AG09309 (cell line): ENCODE measurements around the gene FPR2.

Experiments
- DNase-seq: peaks from one replicate; pipeline ENCODE4 v3.0.0-alpha.2; 2010; ENCODE audit warnings: low read depth
- H3K4me3 ChIP-seq: 2 replicates; pipeline ENCODE4 v1.5.1; 2011; ENCODE audit warnings: mild to moderate bottlenecking, low read depth, low read length, moderate library complexity; ENCODE audit not compliant: control insufficient read depth
- TF ChIP-seq, protein P1 (sequence below): IDR thresholded peaks from 2 replicates; pipeline ENCODE4 v1.5.1; 2011; ENCODE audit warnings: mild to moderate bottlenecking, low read depth, low read length, inconsistent platforms; ENCODE audit not compliant: insufficient read depth, control insufficient read depth; ENCODE audit errors: missing control alignments

Gene FPR2

DNA sequence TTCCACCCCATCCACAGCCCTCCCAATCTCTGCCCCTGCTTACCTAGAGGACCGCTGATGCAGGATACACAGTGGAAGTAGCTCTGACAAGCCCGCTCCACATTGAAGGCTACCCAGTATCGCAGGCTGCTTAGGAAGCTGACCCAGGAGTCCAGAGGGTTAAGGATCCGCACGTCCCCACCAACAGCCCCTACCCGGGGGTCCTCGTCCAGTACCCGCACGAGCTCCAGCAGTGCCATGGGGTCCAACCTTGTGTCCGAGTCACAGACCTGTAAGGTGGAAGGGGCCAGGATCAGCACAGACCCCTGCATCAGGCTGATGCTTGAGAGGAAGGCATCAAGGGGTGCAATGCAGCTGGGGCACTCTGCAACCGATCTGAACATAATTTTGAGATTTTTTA is 44.1 kb upstream of the FPR2 start:
- TF ChIP-seq, protein P1, sequence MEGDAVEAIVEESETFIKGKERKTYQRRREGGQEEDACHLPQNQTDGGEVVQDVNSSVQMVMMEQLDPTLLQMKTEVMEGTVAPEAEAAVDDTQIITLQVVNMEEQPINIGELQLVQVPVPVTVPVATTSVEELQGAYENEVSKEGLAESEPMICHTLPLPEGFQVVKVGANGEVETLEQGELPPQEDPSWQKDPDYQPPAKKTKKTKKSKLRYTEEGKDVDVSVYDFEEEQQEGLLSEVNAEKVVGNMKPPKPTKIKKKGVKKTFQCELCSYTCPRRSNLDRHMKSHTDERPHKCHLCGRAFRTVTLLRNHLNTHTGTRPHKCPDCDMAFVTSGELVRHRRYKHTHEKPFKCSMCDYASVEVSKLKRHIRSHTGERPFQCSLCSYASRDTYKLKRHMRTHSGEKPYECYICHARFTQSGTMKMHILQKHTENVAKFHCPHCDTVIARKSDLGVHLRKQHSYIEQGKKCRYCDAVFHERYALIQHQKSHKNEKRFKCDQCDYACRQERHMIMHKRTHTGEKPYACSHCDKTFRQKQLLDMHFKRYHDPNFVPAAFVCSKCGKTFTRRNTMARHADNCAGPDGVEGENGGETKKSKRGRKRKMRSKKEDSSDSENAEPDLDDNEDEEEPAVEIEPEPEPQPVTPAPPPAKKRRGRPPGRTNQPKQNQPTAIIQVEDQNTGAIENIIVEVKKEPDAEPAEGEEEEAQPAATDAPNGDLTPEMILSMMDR = no peak
- H3K4me3 ChIP-seq = no peak overlapping the region
- DNase-seq = no peak

DNA sequence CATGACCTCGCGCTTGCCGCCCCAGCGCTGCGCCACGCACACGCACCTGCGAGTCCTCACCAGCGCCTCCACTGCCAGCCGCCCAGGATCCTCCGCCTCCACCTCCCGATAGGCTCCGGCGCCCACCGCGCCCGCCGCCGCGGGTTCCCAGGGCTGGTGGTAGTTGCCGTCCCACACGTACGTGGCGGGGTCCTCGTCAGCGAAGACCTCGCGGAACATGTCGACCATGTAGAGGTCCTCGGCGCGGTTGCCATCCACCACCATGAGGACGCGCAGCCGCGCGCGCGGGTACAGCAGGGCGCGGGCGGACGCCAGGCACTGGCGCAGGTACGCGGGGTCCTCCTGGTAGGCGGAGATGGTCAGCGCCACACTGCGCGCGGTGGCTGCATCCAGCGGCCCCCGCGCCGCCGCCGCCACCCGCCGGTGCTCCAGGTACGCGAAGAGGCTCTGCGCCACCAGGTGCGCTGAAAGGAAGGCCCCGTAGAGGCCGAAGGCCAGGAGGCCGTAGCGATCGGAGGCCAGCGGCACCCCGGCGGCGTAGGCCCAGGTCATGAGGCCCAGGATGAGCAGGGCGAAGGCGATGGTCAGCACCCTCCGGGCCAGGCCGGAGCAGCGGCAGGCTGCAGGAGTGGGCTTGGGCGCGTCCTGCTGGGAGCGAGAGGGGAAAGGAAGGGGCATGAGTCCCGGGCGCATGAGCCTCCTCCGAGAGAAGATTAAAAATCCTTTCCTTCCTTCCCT is 41.6 kb upstream of the FPR2 start:
- DNase-seq = no peak
- TF ChIP-seq, protein P1 = no peak
- H3K4me3 ChIP-seq = no peak overlapping the region

DNA sequence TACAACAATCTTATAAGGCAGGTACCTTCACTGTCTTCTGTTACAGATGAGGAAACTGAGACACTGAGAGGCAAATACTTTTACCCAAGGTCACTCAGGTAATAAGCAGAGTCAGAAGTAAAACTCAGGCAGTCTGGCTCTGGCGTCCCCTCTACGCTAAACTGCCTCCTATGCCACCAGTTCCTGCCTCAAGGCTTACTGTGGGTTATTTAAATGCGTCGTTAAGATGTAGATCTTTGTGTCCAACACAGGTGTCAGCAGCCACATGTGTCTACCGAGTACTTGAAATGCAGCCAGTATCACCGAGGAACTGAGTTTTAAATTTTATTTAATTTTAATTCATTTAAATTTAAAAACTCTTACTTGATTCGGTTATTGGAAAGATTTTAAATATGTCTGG is 39.1 kb upstream of the FPR2 start:
- TF ChIP-seq, protein P1 = no peak
- DNase-seq = no peak
- H3K4me3 ChIP-seq = no peak overlapping the region

DNA sequence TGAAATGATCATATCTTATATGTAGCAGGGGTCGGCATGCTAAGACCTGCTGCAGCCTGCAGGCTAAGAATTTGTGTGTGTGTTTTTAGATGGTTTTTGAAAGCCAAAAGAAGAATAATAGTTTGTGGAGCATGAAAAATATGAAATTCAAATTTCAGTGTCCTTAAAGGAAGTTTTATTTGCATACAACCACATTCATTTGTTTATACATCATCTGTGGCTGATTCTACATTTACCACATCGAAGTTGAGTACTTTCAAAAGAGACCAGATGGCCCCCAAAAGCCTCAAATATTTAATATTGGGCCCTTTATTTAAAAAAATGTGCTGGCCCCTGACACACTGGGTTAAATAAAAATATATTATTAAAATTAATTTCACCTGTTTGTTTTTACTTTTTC is 38.5 kb upstream of the FPR2 start:
- TF ChIP-seq, protein P1 = no peak
- H3K4me3 ChIP-seq = no peak overlapping the region
- DNase-seq = no peak

DNA sequence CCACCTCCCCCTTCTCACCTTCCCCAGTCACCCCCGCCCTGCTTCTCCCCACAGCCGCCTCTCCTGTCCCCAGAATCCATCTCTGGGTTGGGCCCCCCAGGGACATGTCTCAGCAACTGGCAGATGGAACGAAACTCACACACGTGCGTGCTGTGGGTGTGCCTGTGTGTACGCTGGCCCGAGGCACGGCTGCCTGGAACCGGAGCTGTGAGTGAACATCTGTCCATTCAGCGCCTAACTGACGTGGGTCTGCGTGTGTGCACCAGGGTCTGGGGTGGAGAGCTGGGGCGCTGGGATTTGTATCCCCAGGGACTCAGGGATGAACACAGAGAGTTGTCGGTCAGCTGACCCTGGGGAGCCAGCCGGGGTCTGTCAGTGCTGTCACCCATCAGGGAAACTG is 36.4 kb upstream of the FPR2 start:
- DNase-seq = no peak
- no peak overlapping the region for H3K4me3 ChIP-seq
- TF ChIP-seq, protein P1 = no peak

DNA sequence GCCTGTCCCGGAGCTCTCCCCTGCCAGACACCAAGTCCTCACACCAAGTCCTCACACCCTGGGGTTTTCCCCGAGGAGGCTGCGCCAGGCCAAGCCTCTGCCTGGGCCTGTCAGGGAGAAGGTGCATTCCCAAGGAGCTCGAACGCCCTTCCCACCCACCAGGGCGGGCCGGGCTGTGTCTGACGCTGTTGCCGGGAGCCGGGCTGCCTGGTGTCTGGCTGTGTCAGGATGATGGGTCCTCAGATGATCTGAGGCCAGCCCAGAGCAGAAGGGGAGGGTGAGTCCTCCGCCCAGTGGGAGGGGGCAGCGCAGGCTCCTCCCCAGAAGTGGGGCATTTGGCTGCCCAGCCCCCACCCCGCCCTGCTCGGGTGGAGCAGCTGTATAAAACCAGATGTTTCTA is 34.9 kb upstream of the FPR2 start:
- no peak overlapping the region for H3K4me3 ChIP-seq
- TF ChIP-seq, protein P1 = no peak
- peak; percentile 63 for DNase-seq
